Activated CD4-positive, alpha-beta T cell treated with anti-CD3 and anti-CD28 coated beads, Interleukin-2, Interleukin-6, amounts not matched to agents 100 ng/mL and 50 ng/mL, durations not matched to agents 16 hours and 8 hours (primary cell): ENCODE results near the gene PDLIM7.
A peak's percentile ranks its signal among the peaks of the same experiment; 100 is the strongest.

Experiments used
- DNase-seq: peaks from one replicate; pipeline ENCODE4 v3.0.0-alpha.2; 2020

PDLIM7 gene

DNA sequence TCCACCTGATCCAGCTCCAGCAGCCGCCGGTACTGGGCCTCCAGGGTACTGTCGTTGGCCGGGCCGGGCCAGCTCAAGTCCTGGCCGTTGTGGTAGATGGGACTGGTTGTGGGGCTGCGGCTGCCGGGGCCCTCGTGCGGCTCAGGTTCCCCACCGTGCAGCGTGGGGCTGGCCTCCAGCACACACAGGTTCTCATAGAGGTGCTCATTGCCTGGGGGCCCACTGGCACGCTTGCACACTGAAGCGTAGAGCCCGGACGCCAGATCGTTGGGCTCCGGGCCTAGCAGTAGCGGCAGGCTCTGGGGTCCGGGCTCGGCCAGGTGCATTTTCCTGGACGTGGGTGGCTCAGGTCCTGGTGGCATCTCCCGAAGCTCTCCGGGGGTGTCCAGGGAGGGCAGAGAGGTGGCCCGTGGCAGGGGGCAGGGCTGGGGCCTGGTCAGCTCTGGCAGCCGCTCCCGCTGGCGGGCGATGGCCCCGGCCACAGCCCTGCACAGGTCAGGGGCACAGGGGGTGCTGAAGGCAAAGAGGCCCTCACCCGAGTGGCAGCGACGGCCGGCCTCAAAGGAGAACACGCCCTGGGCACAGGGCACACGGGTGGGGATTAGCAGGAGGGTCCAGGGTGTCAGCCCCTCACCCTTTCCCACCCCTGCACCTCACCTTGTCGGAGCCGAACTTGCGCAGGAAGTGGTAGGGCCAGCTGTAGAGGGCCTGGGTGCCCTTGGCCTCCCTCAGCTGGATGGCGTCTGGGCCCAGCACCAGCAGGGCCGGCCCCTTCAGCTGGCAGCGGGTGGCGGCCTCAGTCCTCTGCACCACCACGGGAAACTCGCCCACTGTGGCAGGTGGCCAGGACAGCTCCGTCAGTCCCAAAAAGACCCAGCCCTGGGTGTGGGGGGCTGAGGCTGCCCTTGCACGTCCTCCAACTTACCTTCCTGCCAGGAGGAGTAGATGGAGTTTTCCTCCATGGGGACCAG is 7.0 kb upstream of the PDLIM7 start:
- no peak for DNase-seq

DNA sequence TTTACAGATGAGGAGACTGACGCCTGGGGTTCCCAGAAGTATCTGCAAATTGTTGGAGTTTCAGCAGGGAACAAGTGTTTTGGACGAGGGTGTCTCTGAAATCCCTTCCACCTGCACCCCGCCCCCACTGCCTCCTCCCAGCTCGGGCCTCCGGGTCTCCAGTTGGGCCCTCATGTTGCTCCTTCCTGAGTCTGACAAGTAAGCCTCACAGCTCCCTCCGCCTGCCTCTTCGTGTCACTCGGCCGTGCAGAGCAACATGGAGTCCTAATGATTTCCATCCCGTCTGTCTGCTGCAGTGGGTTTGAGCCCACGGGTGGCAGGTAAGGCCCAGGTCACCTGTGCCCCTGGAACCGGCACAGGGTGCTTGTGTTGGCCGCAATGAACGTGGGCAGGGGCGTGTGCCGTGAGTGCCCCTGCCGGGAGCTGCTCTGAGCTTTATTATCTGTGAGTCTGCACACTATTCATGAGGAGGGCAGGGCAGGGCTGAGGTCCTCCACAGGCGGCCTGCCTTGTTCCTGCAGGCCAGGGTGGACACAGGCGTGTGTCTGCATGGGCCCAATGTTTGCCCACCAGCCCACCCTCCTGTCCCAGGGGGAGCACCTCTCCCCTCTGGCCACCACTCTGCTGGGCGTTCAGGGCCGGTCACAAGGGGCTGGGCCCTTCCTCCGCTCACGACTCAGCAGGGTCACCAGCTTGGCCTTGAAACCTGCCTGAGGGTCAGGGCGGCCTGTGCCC is 6.1 kb upstream of the PDLIM7 start:
- DNase-seq = no peak

DNA sequence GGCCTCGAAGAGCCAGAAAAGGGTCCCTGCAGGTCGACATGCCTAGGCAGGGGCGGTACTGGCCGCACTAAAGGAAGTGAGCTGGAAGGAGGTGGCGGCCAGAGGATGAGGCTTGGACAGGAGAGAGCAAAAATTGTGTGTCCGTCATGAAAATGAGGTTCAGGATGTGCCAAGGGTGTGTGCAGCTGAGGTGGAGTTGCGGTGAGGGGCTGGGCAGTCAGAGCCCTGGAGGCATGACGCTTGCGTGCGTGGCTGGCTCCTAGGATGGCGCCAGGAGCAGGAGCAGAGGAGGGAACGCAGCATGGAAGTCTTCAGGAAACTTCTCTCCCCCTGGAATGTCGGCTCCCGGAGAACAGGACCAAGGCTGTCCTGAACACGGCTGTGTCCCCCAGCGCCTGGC is 5.5 kb upstream of the PDLIM7 start:
- DNase-seq = no peak

DNA sequence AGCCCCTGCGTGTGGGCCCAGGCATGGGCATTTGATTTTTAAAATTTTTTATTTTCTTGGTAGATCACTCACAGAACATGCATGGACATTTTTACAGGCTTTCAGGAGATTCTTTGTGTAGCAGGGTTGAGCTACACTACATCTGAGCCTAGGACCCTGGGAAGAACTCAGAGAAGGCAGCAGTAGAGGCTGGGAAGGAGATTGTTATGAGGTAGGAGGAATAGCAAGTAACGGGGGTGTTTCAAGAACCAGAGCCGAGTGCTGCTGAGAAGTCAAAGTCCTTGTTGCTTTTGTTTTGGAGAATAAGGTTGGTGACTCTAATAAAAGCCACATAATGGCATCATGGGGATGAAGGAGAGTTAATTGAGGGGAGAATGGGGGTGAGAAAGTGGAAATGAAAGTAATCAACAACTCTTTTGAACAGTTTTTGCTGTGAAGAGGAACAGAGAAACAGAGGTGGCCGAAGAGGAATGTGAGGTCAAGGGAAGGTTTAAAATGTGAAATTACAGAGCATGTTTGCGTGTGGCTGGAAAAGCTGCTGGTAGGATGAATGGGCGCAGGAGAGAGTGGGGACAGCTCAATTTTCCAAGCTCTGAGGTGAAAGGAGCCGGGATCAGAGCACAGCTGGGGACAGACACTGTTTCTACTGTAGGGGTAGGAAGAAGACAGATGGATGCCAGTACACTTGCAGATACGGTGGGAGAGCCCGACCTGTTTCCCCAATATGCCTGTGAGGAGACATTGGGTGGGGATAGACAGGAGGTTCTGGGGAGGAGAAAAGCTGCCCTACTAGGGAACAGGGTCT is 4.7 kb upstream of the PDLIM7 start:
- DNase-seq = no peak

DNA sequence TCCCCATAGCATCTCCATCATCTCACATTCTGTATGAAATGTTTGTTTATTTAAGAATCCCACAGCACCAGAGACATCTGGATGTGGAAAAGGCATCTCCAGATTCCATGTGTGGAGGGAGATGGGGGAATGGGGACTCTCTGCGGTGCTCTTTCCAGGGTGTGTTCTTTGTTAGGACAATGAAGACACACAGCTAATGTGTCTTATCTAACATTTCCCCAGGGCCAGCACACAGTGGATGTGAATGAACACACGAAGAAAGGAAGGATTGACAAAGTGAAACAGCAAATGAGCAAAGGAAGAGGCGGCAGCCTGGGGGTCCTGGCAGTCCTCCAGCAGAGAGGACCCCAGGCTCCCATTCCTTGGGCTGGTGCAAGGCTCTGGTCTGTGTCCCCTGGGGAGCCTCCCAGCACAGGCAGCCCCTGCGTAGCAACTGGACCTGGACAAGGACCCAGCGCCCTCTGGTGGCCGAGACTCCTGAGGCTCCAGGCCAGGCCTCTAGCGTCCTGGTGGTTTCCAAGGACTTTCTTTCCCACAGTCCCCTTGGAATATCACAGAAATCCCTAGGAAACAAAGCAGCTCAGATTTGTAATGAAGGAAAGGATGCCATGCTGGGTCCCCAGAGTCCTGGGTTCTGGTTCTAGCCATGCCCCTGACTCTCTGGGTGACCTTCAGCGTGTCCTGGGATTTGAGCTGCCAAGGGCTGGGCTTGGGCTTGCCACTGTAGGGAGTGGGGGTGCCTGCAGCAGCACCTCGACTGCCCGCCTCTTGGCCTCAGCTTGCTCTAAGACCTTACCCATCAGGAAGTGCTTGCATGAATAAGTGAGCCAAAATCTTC is 3.5 kb upstream of the PDLIM7 start:
- DNase-seq = peak; percentile 86

DNA sequence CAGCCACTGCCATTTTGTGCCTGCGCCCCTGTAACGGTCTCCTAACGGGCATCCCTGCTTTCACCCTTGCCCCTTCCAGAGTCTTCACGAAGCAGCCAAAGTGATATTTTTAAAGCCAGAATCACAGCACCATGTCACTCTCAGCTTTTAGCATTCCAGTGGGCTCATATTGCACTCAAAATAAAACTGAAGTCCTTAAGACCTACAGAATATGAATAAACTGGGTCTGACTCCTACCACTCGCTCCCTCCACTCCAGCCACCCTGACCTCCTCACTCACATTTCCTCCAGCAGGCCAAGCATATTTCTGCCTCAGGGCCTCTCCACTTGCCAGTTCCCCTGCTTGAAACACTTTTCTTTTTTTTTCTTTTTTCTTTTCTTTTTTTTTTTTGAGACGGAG is 2.4 kb upstream of the PDLIM7 start:
- DNase-seq = no peak

DNA sequence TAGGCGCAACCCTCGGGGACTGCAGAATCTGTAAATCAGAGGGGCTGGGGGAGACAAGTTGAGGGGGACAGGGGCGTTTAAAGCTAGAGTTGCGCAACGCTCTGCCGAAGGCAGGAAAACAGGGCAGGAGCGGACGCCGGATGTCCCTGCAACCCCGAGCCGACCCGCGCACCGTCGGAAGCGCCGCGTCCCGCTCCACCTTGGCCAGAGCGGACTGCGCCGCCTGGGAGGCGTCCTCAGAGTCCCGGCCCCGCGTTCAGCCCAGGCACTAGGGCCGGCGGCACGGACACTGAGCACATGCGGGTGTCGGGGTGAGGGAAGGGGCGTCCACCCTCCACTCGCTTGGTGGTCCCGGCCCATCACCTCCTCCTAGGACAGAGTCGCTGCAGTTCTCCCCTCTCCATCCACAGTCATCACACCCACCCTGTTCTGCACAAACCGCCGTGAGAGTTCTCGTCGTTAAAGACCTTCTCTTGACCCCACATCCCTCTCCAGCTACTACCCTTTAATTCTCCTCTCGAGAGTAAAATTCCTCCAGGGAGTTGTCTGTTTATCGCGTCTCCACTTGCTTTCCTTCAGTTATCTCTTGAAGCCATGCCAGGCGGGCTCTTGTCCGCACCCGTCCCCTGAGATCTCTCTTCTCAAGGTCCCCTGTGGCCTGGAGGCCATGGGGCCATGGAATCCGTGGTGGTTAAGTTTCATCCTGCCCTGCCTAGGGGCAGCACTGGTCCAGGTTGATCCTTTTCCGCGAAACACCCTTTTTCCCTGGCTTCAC is 796 bp upstream of the PDLIM7 start:
- DNase-seq = peak; percentile 27

DNA sequence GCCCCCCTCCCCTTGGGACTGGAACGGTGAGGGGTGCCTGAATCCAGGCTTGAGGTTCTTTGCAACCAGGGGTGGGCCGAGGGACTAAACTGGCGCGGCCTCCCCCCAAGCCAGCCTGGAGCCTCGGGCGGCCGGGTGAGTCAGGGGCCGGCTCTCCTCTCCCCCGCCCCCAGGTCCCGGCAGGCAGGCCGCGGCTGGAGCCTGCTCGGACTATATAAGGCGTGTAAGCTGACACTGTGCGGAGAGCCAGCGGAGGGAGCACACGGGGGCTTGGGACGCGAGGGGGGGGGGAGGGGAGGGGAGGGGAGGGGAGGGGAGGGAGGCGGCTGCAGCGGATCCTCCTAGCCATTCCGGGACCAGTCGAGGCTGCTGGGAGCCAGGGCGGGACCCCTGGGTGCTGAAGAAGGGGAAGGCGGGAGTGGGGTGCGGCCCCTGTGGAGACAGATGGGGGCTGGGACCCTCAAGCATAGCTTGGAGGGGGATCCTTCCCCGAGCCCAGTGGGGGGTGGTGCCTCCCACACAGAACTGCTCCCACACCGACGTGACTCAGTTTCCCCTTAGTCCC is 595 bp downstream of the PDLIM7 start:
- DNase-seq = no peak

DNA sequence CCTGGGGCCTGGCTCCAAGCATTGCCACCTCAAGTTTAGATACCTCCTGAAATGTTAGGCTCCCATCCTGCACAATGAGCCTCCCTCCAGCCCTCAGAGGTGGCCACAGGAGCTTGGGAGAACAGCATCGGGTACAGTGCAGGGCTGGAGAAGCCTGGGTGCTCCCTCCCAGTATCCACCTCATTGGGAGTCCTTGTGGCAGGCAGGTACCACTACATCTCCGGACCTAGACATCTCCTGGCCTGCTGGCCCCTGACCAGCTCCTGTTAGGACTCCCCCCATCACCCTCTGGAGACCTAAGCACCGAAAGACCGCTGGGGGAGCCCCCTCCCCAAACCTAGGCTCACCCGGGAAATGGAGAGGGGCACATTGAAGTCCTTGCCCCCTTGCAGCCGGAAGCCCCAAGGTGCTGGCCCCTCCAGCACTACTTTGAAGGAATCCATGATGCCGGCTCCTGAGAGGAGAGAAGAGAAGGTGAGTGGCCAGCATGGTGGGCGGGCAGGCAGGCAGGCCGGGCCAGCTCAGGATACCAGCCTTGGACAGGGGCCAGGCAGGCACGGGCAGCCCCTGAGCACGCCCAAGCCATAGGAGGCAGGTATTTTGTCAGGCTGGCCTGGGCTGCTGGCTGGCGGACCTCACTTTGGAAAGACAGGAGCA is 1.2 kb downstream of the PDLIM7 start:
- no peak for DNase-seq

DNA sequence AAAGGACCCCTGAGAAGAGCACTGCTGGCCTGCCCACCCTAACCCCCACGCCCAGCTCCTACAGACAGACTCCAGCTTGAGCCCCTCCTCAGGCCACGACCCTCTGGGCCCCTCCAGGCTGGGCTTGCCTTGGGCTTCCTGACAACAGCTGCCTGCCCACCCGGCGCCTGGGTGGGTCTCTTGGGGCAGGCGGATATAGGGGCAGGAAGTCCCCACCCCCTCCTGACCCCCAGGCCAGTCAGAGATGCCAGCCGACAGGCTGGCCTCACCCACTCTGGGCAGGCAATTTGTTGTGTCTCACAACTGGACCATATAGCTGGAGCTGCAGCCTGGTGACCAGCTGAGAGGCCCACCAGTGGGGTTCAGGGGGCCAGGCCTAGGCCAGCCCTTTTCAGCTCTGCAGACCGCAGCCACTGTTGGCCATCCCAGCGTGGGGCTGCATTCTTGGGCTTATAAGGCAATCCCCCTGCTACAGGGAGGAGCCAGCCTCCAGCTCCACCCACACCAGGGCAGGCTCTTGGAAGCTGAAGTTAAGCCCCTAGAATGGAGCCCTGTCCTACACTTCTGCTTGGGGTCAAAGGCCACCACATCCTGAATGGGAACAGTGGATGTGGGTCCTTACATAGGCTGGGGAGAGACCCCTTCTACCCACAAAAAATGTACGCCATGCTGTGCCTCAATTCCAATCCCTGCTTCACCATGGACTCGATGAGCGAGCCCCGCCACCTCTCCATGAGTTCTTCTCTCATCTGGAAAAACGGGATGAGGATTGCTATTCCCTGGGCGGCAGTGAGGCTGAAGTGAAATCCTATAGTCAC is 2.0 kb downstream of the PDLIM7 start:
- DNase-seq = no peak

DNA sequence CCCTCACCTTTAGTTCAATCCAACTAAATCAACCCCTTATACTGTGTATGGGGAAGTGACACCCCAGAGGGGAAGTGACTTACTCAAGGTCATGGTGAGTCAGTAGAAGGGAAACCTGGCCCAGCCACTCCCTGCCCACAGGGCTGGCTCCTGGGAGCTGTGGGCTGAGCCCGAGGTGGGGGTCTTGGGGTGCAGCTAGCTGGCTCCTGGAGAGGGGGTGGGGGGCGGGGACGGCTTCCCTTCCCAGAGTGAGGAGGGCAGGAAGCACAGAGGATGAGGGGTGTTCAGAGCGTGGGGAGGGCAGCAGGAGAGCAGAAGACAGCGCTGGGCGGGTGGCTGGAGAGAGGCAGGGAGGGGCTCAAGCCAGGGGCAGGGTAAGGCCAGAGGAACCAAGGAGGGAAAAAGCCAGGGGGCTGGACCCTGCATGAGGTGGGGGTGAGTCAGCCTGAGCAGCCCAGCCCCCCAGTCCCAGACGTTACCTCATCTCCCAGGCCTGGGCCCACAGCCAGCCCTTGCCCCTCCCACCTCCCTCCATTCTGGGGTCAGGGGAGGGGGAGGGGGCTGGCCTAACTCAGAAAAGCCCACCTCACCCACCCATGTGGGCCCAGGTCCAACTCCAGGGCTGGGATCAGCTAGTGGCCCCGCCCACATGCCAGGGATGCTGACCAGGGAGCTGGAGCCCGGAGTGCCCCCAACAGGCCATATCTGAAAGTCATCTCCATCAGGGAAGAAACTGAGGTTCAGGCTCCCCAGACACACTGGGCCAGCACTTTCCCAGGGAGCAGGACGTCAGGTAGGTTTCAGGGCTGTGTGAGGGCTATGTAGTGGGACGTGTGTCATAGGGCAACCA is 2.8 kb downstream of the PDLIM7 start:
- peak; percentile 56 for DNase-seq

DNA sequence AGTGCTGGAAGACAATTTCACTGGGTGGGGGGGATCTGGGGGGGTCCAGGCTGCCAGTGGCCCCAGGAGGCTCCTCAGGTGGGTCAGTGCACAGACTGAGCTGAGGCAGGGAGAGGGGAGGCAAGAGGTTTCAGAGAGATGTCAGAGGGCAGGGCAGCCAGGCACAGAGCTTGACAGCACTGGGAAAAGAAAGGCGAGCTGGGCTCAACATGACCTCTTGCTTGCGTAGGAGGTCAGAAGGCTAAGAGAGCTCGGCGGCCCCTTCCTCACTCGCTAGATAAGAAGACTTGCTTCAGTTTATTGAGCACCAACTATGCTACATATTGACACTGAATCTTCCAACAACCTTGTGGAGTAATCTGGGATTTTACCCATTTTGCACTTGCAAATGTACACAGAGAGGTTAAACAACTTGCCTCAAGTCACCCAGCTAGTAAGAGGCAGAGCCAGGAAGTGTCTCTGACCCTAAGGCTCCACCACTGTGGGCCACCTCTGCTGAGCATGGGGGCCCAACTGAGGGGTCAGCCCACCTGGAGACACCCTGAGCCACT is 3.5 kb downstream of the PDLIM7 start:
- no peak for DNase-seq

DNA sequence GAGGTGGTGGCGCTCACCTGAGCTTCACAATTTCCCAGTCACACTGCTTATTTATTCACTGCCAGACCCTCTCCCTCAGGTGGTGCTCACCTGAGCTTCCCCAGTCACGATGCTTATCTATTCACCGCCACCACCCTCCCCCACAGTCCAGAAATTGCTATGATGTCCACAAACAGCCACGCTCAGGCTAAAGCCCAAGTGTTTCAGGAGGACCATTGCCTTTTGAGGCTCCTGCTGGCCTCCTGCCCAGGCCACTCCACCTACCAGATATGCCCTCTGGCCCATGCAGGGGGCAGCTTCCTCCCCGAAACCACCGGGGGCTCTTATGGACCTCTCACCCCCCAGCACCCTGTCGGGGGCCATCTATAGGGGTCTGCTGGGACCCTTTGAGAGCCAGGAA is 4.6 kb downstream of the PDLIM7 start:
- DNase-seq = no peak

DNA sequence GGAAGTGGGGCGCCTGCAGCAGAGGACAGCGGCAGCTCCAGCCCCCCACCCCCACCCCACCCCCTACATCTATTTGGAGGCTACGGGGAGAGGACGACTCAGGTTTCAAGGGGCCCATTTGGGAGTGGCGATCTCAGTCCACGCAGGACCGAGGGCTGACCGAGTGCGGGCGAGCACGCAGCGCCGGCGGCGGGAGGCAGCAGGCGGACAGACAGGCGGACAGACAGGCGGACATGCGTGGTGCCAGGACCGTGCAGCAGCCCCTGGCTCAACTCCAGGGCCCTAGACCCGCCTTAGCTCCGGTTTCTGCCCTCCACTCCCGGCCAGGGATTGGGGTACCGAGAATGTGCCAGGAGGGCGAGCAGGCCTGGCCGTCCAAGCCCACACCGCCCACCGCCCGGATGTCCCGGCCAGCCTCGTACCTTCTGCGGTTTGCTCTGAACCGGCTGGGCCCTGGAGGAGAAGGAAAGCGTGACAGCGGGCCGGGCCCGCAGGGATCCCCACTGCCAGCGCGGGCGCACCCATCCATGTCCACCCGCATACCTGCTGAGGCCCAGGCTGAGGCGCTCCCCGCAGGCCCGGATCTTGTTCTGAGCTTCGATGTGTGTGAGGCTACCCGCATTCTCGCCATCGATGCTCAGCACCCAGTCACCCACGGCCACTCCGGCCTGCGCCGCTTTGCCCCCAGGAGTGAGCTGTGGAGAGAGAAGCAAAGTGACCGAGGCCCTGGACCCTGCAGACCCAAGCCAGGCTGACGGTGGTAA is 5.2 kb downstream of the PDLIM7 start:
- DNase-seq = no peak

DNA sequence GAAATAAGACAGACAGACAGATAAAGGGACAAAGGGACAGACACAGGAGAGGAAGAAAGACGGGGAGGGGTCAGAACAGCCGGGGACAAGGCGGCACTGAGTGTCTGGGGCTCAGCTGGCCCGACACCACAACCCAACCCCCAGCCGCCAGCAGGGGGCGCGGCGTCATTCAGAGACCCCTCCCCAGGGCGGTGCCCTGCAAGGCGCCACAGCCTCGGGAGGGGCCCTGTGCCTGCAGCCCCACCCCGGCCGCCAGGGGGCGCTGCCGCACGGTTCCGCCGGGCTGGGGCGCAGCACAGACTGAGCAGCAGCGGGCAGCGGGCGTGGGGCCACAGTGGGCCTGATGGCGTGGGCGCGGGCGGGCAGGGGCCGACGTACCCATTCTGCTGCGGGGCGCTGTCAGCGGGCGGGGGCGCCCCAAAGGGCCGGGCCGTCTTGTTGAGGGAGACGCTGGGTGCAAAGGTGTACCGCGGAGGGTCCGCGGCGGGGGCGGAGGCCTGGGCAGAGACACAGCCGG is 5.9 kb downstream of the PDLIM7 start:
- peak; percentile 57 for DNase-seq

DNA sequence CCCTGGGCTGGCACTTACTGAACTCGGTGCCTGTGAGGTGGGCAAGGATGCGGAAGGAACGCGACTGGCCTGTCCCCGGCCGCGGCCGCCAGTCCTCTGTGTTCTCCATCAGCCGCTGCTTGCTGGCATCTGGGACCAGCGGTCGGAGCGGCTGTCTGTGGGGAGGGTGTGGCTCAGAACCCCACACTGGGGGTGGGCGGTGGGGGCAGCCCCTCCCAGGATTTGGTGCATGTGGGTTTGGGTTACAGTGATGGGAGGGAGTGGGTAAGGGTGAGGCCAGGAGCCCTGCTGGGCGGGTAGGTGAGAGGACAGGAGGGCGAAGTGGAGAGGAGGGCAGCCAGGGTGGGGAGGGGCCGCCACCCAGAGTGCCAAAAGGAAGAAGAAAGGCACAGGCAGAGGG is 6.4 kb downstream of the PDLIM7 start:
- no peak for DNase-seq

DNA sequence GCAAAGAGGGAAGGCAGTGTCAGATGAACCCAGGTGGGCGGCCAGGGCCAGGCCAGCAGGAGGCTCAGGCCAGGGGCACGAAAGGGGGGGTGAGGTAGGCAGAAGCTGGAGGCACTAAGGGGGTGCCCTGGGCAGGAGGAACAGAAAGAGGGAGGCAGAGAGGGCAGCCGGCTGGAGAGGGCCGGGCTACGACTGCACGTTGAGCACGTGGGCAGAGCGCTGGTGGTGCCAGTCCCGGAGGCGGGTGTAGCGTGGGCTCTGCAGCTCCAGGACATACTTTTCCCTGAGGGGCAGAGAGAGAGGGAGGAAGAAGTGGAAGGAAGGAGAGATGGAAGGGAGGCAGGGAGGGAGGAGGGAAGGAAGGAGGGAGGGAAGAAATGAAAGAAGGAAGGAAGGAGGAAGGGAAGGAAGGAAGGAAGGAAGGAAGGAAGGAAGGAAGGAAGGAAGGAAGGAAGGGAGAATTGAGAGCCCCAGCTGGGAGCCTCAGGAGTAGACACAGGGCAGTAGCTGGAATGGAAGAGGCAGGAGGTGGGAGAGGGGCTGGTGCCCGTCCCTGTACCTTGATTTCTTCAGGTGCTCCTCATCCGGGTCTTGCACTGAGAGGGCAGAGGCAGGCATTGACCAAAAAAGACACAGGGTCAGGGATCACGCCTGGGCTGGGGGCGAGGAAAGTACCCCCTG is 7.0 kb downstream of the PDLIM7 start:
- DNase-seq = no peak
